NCI-H2196 (cell line): Measurements from ENCODE around the gene REPS1.
"Not testable (repeated sequence)": the region's sequence is repeated elsewhere in the genome, so short reads cannot be mapped to it uniquely, and the experiment has no call there.

Experiments used
- DNase-seq: peaks from one replicate; lab custom pipeline; 2025; ENCODE audit not compliant: unreplicated experiment; lab: John Stamatoyannopoulos, UW

Gene REPS1

GRCh38 chr6:139003751-139004150 is 15.7 kb upstream of the REPS1 start:
- no peak for DNase-seq

- no peak for DNase-seq
These were observed 12.1 kb upstream of the REPS1 start for GRCh38 chr6:138999949-139000725.

- no peak for DNase-seq
These were observed 9.1 kb upstream of the REPS1 start for GRCh38 chr6:138997136-138997535.

GRCh38 chr6:138996524-138996923 is 8.5 kb upstream of the REPS1 start:
- DNase-seq = no peak

GRCh38 chr6:138993410-138993809 is 5.4 kb upstream of the REPS1 start:
- not testable (repeated sequence) for DNase-seq

- not testable (repeated sequence) for DNase-seq
These were observed 4.9 kb upstream of the REPS1 start for GRCh38 chr6:138992965-138993364.

DNA sequence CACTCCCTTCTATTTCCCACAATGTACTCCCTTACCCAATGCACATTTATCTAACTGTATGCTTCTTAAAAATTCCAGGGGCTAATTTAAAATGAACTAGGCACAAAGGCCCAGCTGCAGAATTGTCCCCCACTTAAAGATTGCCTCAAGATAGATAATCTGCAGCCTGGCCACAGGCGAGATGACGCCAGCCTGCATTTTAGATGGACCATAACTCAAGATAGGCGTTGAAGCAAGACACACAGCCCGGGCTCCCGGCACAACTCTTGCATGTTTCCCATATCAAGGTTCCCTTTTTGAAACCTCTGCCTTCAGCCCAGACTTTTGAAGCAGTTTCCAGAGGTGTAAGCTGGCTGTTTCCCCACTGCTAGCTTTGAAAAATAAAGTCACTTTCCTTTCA is 3.2 kb upstream of the REPS1 start:
- DNase-seq = no peak

DNA sequence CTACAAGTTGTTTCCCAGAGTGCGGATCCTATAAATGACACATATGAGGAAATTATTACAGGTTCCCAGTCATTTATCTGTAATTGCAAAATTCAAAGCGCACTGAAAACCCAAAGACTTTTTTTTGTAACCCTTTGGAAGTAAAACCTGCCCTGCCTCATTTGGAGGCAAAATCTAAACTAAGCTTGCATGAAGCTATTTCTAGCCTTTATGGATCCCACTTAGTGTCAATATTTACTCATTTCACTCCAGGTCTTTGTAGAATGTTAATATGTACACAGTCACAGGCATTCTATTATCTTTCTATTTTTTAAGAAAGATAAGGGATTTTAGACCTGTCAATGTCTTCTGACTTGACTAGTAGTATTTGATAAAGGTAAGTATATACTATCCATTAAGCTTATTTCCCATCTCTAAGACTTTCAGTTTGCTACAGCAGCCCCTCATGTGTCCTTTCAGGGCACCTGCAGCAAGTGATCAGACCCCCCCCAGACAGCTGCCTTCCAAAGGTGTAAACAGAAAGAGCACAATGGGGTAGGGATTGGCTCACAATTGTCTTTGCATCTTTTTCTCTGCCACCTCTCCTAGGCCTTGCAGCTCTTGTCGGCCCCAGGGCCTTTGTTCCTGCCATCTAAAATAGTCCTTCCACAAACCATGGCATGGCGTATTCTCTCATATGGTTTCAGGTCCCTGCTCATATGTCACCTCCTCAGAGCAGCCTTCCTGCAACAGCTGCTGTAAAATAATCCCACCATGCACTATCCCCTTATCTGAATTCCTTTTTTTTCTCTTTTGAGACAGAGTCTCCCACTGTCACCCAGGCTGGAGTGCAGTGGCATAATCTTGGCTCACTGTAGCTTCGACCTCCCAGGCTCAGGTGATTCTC is 1.3 kb upstream of the REPS1 start:
- DNase-seq = no peak

- DNase-seq = no peak
These were observed 399 bp upstream of the REPS1 start for GRCh38 chr6:138988469-138988834.

DNA sequence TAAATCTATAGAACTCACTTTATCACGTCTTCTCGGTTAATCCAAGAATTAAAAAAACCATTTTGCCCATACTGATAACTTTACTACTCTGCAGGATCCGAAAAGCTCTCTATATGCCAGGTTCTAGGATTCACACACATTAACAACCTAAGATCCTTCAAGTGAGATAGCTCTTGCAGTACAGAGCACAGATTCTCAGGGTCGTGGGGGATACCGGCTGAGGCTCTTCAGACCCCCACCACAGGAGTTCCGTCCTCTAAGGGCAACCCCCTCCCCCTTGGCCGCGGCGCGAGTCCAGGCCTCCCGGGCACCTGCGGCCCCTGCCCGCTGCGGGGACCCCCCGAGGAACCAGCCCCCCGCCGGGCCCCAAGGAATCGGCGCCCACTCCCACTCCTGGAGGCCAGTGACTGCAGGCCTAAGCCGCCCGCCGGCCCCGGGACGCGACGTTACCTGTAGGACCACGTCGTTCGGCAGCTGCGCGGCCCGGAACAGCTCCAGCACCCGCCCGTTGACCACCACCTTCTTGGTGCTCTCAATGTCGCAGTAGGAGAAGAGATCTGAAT is 892 bp downstream of the REPS1 start:
- DNase-seq = no peak

GRCh38 chr6:138986578-138986977 is 1.5 kb downstream of the REPS1 start:
- no peak for DNase-seq

DNA sequence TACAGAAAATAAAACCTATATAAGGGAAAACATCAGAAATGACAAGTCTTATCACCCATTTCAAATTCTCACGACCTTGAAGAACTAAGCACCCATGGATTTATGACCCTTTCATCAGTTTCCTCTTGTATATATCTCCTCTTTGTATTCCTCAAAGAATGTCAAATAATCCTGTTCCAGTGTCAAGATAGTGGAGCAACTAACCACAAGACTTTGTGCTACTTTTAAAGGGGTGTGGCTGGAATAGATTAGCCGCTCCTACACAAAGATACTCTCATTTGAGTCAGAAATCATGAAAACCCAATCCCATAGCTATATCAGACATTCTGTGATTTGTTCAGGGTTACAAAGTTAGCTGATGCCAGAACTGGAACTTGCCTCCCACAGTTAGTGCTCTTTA is 6.6 kb downstream of the REPS1 start:
- DNase-seq = no peak

GRCh38 chr6:138979813-138980668 is 8.0 kb downstream of the REPS1 start:
- DNase-seq = no peak

DNA sequence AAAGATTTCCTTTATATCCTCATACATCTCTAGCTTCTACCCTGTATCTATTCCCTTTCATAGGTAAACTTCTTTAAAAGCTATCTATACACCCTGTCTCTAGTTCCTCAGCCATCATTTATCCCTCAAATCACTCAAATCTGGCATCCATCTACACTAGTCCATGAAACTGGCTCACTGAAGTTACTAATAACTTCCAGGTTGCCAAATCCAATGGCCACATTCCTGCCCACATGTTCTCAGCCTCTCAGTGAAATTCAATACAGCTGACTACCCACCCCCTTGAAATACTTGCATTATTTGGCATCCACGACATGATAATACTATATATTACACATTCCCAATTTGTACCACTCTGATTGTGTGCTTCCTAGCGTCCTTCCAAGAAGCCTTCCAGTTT is 8.7 kb downstream of the REPS1 start:
- DNase-seq = no peak

- DNase-seq = no peak
These were observed 9.8 kb downstream of the REPS1 start for GRCh38 chr6:138978229-138978628.

- no peak for DNase-seq
These were observed 10.3 kb downstream of the REPS1 start for GRCh38 chr6:138977646-138978167.

GRCh38 chr6:138977242-138977641 is 10.8 kb downstream of the REPS1 start:
- no peak for DNase-seq

DNA sequence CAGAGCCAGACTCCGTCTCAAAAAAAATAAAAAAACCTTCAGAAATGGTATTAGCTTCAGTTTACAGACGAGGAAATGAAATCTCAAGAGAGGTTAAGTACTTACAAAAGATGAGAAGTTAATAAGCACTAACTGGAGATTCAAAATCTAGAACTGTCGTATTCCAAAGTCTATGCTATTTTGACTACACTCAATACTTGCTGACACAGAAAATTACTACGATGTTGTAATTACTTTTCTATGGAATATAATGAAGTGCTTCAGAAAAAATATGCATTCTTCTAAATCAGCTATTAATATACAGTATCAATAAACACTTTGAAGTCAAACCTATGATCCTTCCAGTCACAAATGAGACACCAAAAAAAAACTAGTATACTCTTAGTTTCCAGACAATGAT is 12.2 kb downstream of the REPS1 start:
- DNase-seq = no peak

DNA sequence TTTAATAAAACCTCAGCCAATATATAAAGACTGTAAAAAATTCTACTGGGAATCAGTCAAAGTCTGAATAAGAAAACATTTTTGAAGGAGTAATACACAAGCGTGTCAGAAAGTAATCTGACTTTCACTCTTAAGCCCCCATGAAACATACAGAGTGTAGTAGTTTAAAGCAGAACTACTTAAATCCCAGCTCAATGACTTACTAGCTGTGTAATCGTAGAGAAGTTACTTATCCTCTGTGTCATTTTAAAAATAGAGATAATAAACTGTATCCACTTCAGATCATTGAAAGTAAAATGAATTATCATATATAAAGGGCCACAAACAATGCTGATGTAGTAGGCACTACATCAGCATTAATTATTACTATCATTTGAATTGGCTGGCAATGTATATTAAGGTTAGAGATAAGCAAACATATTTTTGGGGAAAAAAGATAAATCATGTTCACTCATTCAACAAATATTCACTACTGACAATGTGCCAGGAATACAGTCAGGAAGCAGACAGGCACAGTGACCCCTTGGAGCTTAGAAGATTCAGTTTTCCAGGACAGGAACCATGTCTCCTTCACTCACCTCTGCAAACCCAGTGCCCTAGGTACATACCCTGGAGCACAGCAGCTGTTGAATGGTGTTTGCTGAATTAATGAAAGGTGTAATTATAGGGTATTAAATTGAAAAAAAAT is 14.4 kb downstream of the REPS1 start:
- no peak for DNase-seq

- no peak for DNase-seq
These were observed 15.8 kb downstream of the REPS1 start for GRCh38 chr6:138972226-138972665.
